ENCODE data around the gene NKTR.

NKTR gene

DNA sequence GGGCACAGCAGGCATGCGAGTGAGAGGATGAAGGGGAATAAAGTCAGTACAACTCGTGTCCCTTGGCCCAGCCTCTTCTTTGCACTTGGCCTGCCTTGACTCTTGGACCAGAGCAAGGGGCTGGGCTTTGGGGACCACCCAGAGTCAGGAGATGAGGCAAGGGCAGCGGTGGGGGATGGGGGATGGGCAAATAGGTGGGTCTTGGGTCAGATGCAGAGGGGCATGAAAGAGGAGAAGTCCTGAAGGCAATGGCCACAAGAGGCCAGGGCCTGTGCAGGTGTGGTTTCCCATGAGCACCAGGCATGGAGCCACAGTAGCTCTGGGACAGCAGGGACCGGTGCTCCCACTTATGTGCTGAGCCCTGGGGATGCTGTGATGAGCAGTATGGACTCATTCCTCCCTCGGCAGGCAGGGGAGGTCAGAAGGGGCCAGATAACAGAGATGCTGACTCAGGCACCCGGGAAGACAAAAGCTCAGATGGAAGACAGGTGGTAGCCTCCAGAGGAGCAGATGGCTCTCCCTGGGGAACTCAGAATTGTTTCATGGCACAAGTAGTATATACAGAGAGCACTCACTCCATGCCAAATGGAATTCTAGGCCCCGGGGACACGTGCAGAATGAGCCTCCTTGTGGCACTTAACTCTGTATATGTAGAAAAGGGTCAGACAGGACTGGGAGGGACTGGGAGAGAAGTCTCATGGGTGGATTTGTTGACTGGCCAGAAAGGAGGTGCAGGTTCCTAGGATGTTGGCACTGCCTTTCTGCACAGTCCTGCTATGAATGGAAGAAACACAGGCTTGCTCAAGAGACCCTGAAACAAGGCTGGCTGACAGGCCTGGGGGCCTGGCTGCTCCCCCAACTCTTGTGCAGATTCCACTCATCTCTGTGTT lies 67.3 kb downstream of the NKTR start:
- peaks cover 21% of the 10 kb centered on the region for H3K36me3 ChIP-seq (ENCODE audit: insufficient read depth, insufficient read length, low read length)
- H3K9me3 ChIP-seq (ENCODE audit: insufficient read depth, low read length), result peaks cover 19% of the 10 kb centered on the region; the same call in 1 of the 2 replicates
- H3K27me3 ChIP-seq (ENCODE audit: insufficient read depth, insufficient read length), result no peaks in the 10 kb centered on the region
- H3K4me3 ChIP-seq (ENCODE audit: insufficient read length, low read depth), result no peak overlapping the region
- TF ChIP-seq SUZ12 (IDR thresholded peaks at IDR 0.05; ENCODE audit: extremely low read depth, insufficient read depth, insufficient read length) (no peak), ZNF274 (IDR thresholded peaks at IDR 0.05; ENCODE audit: low read depth, low read length) (no peak), YY1 (IDR thresholded peaks at IDR 0.05; ENCODE audit: insufficient read depth, insufficient read length) (no peak)
- DNase-seq (ENCODE audit: low read depth, low spot score), result no peak
- H3K4me1 ChIP-seq (ENCODE audit: insufficient read depth, insufficient read length), result peaks cover 10% of the 10 kb centered on the region
- H3K9ac ChIP-seq (ENCODE audit: insufficient read length, low read depth), result no peak overlapping the region

DNA sequence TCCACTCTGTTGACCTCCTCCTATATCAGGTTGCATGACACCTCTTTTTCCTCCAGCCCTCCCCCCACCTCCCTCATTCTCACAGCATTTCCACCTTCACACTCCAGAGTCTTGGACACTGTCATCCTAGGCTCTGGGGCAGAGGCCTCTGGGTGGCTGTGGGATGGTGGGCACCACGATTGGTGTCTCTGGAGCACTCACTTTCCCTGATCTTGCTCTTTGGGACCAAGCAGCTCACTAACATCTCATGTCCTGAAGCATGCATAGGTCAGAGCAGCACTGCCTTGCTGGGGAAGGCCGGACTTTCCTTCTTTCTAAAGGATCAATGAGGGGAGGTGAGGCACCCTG lies 67.9 kb downstream of the NKTR start:
- peaks cover 19% of the 10 kb centered on the region; the same call in 1 of the 2 replicates for H3K9me3 ChIP-seq (ENCODE audit: insufficient read depth, low read length)
- H3K36me3 ChIP-seq (ENCODE audit: insufficient read depth, insufficient read length, low read length), result peaks cover 14% of the 10 kb centered on the region
- H3K9ac ChIP-seq (ENCODE audit: insufficient read length, low read depth), result no peak overlapping the region
- TF ChIP-seq SUZ12 (IDR thresholded peaks at IDR 0.05; ENCODE audit: extremely low read depth, insufficient read depth, insufficient read length), result no peak
- no peak for TF ChIP-seq ZNF274 (IDR thresholded peaks at IDR 0.05; ENCODE audit: low read depth, low read length)
- no peak for TF ChIP-seq YY1 (IDR thresholded peaks at IDR 0.05; ENCODE audit: insufficient read depth, insufficient read length)
- no peak overlapping the region for H3K4me3 ChIP-seq (ENCODE audit: insufficient read length, low read depth)
- no peaks in the 10 kb centered on the region for H3K27me3 ChIP-seq (ENCODE audit: insufficient read depth, insufficient read length)
- DNase-seq (ENCODE audit: low read depth, low spot score), result no peak
- H3K4me1 ChIP-seq (ENCODE audit: insufficient read depth, insufficient read length), result peaks cover 8% of the 10 kb centered on the region

DNA sequence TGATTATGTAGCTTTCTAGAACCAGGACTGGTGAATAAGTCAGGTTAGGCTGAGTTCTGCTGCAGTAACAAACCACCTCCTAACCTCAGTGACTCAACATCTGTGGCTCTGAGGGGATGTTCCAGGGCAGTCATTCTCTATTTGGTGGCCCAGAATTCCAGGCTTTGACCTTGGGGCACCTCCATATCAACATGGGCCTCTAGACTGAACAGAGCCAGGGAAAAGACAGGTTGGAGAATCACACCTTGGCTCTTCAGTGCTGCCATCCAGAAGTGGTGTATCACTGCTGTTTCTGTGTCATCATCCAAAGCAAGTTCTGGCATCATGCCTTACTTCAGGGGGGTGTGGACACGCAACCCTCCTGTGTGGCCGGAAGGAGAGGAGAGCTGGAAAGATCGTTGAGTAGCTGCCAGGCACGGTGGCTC lies 68.3 kb downstream of the NKTR start:
- Histone ChIP-seq H3K27me3 (ENCODE audit: insufficient read depth, insufficient read length) (no peaks in the 10 kb centered on the region), H3K4me1 (ENCODE audit: insufficient read depth, insufficient read length) (peaks cover 8% of the 10 kb centered on the region), H3K36me3 (ENCODE audit: insufficient read depth, insufficient read length, low read length) (peaks cover 10% of the 10 kb centered on the region), H3K9ac (ENCODE audit: insufficient read length, low read depth) (no peak overlapping the region), H3K9me3 (ENCODE audit: insufficient read depth, low read length) (peaks cover 19% of the 10 kb centered on the region; the same call in 1 of the 2 replicates), H3K4me3 (ENCODE audit: insufficient read length, low read depth) (no peak overlapping the region)
- TF ChIP-seq SUZ12 (IDR thresholded peaks at IDR 0.05; ENCODE audit: extremely low read depth, insufficient read depth, insufficient read length) (no peak), YY1 (IDR thresholded peaks at IDR 0.05; ENCODE audit: insufficient read depth, insufficient read length) (no peak), ZNF274 (IDR thresholded peaks at IDR 0.05; ENCODE audit: low read depth, low read length) (no peak)
- no peak for DNase-seq (ENCODE audit: low read depth, low spot score)

DNA sequence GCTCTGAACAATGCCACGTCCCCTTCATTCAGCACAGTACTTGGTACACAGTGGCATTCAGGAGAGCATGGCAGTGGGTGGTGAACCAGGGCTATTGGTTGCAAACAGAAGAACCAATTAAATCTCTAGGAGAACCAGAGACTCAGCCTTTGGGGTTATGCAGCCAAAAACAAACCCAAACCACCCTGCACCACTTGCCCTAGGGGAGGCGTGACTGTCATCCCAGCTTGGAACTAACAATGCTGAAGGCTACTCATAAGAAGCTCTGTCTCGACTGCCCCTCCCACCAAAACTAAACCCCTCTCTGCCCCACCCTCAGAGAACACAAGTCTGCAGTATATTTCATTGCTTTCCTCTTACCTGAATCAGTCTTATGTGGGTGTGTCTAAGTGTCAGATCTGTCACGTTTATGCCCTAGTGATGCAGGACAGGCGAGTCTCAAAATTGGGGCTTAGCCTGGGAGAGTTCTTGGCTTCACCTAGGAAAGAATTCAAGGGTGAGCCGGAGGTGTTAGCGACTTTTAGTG lies 69.6 kb downstream of the NKTR start:
- Histone ChIP-seq H3K9me3 (ENCODE audit: insufficient read depth, low read length) (peaks cover 19% of the 10 kb centered on the region; the same call in 1 of the 2 replicates), H3K36me3 (ENCODE audit: insufficient read depth, insufficient read length, low read length) (peaks cover 2% of the 10 kb centered on the region), H3K9ac (ENCODE audit: insufficient read length, low read depth) (no peak overlapping the region), H3K4me3 (ENCODE audit: insufficient read length, low read depth) (no peak overlapping the region), H3K4me1 (ENCODE audit: insufficient read depth, insufficient read length) (peaks cover 8% of the 10 kb centered on the region), H3K27me3 (ENCODE audit: insufficient read depth, insufficient read length) (no peaks in the 10 kb centered on the region)
- DNase-seq (ENCODE audit: low read depth, low spot score), result no peak
- TF ChIP-seq ZNF274 (IDR thresholded peaks at IDR 0.05; ENCODE audit: low read depth, low read length) (no peak), SUZ12 (IDR thresholded peaks at IDR 0.05; ENCODE audit: extremely low read depth, insufficient read depth, insufficient read length) (no peak), YY1 (IDR thresholded peaks at IDR 0.05; ENCODE audit: insufficient read depth, insufficient read length) (no peak)

DNA sequence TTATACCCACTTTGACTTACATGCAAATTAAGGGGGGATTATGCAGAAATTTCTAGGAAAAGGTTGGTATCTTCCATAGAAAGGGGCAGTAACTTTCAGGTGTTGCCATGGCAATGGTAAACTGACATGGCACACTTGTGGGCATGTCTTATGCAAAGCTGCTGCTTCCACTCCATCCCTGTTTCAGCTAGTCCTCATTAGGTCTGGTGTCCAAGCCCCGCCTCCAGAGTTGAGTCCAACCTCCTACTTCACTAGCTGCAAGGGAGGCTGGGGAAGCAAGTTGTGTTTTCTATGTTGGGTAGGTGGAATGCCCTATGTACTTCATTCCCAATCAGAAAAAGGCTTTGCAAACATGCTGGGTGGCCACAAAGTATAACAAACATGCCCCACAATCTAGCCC lies 70.2 kb downstream of the NKTR start:
- TF ChIP-seq YY1 (IDR thresholded peaks at IDR 0.05; ENCODE audit: insufficient read depth, insufficient read length), result no peak
- TF ChIP-seq SUZ12 (IDR thresholded peaks at IDR 0.05; ENCODE audit: extremely low read depth, insufficient read depth, insufficient read length), result no peak
- TF ChIP-seq ZNF274 (IDR thresholded peaks at IDR 0.05; ENCODE audit: low read depth, low read length), result no peak
- peaks cover 19% of the 10 kb centered on the region; the same call in 1 of the 2 replicates for H3K9me3 ChIP-seq (ENCODE audit: insufficient read depth, low read length)
- H3K9ac ChIP-seq (ENCODE audit: insufficient read length, low read depth), result no peak overlapping the region
- no peaks in the 10 kb centered on the region for H3K27me3 ChIP-seq (ENCODE audit: insufficient read depth, insufficient read length)
- peaks cover 8% of the 10 kb centered on the region for H3K4me1 ChIP-seq (ENCODE audit: insufficient read depth, insufficient read length)
- no peak overlapping the region for H3K4me3 ChIP-seq (ENCODE audit: insufficient read length, low read depth)
- no peaks in the 10 kb centered on the region for H3K36me3 ChIP-seq (ENCODE audit: insufficient read depth, insufficient read length, low read length)
- DNase-seq (ENCODE audit: low read depth, low spot score), result no peak

DNA sequence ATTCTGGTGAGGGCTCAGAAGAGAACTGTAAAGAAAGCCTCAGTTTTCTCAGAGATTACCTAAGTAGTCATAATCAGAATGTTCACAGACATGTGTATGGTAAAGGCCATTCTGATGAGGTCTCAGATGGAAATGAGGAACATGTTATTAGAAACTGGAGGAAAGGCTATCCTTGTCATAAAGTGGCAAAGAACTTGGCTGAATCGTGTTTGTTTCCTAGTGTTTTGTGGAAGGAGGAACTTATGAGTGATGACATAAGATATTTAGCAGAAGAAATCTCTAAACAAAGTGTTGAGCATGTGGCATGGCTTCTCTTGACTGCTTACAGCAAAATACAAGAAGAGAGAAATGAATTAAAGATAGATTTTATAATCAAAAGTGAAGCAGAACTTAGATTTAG lies 72.0 kb downstream of the NKTR start:
- no peak for DNase-seq (ENCODE audit: low read depth, low spot score)
- Histone ChIP-seq H3K4me3 (ENCODE audit: insufficient read length, low read depth) (no peak overlapping the region), H3K9ac (ENCODE audit: insufficient read length, low read depth) (no peak overlapping the region), H3K9me3 (ENCODE audit: insufficient read depth, low read length) (peaks cover 19% of the 10 kb centered on the region; the same call in 1 of the 2 replicates), H3K36me3 (ENCODE audit: insufficient read depth, insufficient read length, low read length) (no peaks in the 10 kb centered on the region), H3K4me1 (ENCODE audit: insufficient read depth, insufficient read length) (peaks cover 4% of the 10 kb centered on the region), H3K27me3 (ENCODE audit: insufficient read depth, insufficient read length) (no peaks in the 10 kb centered on the region)
- TF ChIP-seq YY1 (IDR thresholded peaks at IDR 0.05; ENCODE audit: insufficient read depth, insufficient read length) (no peak), ZNF274 (IDR thresholded peaks at IDR 0.05; ENCODE audit: low read depth, low read length) (no peak), SUZ12 (IDR thresholded peaks at IDR 0.05; ENCODE audit: extremely low read depth, insufficient read depth, insufficient read length) (no peak)

DNA sequence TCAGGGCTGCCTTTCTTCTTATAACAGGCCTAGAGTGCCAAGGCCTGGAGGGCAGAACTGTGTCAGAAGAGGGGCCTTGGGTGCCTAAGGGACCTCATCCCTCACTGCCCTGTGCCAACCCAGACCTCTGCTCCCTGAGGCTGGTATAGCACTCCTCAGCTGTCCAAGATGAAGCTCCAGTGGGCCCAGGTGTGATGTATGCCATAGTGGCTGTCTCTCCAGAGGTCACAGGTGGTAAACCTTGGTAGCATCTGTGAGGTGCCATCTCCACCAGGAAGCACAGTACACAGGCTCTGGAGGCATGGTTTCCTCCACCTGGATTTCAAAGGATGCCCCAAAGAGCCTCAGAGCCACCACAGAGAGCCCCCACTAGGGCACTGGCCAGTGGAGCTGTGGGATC lies 72.6 kb downstream of the NKTR start:
- Histone ChIP-seq H3K9ac (ENCODE audit: insufficient read length, low read depth) (no peak overlapping the region), H3K4me3 (ENCODE audit: insufficient read length, low read depth) (no peak overlapping the region), H3K9me3 (ENCODE audit: insufficient read depth, low read length) (peaks cover 19% of the 10 kb centered on the region; the same call in 1 of the 2 replicates), H3K27me3 (ENCODE audit: insufficient read depth, insufficient read length) (no peaks in the 10 kb centered on the region), H3K36me3 (ENCODE audit: insufficient read depth, insufficient read length, low read length) (no peaks in the 10 kb centered on the region), H3K4me1 (ENCODE audit: insufficient read depth, insufficient read length) (no peaks in the 10 kb centered on the region)
- TF ChIP-seq SUZ12 (IDR thresholded peaks at IDR 0.05; ENCODE audit: extremely low read depth, insufficient read depth, insufficient read length) (no peak), YY1 (IDR thresholded peaks at IDR 0.05; ENCODE audit: insufficient read depth, insufficient read length) (no peak), ZNF274 (IDR thresholded peaks at IDR 0.05; ENCODE audit: low read depth, low read length) (no peak)
- no peak for DNase-seq (ENCODE audit: low read depth, low spot score)

Data from NT2/D1 (cell line).